Smooth muscle cell of the brain vasculature (primary cell): ENCODE data around the gene SF3A1.

Experiments used
- DNase-seq: peaks from one replicate; pipeline ENCODE4 v3.0.0-alpha.2; 2012; ENCODE audit warnings: low read depth, low spot score

The SF3A1 gene

DNA sequence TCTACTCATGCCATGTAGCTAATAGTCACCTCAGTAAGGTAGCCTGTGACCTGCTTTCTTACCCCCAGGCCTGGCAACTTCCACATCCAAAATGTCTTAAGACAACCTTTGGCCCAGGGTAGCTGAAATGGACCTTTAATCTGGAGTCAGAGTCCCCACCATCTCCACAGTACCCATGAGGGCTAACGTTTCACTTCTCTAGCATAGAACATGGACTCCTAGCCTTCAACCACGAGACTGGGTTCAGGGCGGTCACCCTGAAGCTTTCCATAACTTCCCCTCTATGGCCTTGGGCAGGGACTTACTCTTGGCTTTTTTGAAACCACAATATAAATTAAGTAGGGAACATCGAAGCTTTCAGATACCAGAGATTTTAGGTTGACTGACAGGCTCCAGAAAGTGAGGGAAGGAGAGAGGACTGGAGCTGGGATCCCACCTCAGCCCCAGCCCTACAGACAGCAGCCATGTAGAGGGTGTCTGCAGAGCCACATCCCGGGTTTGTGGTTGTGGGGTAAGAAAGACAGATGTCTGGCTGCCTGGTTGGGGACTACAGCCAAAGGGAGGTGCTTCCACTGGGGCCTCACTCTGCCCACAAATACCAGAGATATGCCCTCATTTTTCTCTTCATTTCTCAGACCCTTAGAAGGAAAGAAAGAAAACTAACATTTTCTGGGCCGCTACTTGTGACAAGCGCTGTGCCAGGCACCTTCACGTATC is 32.5 kb downstream of the SF3A1 start:
- DNase-seq, result no peak

DNA sequence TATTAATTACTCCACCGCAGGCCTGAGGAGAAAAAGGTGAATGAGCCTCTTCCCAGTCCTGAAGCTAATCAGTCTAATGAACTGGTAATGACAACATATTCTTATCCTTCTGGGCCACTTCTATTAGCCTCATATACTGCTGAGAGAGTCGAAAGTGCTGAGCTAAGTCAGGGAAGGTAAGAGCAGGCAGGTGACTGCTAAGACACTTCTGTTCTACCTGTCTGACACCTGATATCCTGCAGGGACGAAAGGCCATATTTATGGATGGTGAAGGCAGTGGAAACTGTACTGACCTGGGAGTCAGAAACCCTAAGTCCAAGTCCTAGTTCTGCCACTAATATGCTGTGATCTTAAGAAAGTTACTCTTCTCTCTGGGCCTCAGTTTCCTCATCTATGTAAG is 33.4 kb downstream of the SF3A1 start:
- no peak for DNase-seq

DNA sequence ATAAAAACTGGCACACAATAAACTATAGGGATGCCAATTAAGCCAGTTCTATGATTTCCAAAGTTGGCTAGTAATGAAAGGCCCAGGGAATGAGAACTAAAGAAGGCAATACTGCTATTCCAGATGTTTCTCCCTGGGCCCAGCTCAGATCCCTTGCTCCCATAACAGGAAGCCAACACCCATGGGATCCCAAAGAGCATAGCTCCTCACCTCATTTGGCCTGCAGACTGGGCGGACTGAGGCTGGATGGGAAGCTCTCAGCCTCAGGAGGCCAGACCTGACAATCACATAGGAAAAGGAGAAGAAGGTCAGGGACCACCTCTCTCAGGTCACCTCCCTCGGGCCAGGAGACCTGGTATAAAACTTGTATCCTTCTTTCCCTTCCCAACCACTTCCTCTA is 35.2 kb downstream of the SF3A1 start:
- no peak for DNase-seq

DNA sequence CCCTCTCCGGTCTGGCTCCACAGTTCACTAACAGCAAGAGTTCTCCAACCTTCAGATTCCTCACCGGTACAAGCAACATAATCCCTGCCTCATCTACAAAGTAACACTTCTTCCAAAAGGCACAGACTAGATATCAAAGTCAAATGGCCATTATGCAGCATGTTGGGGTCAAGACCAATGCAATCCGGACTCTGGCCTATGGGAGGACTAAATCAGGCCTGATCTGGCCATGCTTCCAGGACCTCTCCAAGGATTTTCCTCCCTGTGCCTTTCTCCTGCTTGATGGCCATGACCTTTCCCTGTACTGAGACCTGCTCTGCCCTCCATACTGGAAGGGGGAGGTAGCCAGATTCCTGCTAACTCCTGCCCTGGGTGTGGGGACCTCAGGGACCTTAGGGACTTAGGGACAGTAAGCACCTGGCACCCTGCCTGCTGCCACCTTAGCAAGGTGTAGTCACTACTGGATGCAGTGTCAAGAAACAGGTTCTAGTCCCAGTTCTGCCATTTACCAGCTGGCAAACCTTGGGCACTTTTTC is 36.6 kb downstream of the SF3A1 start:
- DNase-seq, result no peak

DNA sequence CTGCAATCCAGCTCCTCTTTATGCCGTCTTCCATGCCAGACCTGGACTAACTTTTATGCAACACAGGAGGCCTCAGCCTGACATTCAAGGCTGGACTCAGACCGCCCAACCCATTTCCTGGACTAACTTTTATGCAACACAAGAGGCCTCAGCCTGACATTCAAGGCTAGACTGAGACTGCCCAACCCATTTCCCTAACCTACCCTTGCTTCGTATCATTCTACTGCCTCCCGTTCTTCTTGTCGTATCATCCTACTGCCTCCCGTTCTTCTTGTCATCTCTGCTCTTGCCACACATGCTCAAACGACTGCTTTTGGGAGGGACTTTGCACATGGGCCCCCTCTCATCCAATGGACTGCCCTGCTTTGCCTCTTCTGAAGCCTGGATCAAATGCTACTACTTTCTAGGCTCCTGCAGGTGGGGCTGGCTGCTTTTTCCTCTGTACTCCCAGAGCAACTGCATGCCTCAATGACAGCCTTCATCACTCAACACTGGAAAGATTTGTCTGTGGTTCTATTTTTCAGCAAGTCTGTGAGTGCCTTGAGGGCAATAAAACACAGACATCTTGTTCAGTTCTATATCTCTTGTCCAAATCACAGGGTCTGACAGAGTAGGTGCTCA is 37.8 kb downstream of the SF3A1 start:
- no peak for DNase-seq

DNA sequence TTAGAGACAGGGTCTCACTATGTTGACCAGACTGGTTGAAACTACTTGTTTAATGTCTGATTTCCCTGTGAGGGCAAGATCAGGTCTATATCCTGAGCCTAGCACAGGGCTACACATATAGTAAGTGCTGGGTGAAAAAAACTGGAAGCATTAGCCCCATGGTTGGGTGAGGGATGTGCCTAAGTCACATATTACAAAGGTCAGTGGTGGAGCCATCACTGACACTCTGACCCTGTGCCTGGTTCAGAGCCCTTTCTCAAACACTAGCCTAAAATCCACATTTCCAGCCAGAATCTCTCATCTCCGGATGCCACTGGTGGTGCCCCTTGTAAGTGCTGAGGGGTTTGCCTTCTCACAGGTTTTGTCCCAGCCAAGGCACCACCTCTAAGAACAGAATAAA is 38.9 kb downstream of the SF3A1 start:
- no peak for DNase-seq

DNA sequence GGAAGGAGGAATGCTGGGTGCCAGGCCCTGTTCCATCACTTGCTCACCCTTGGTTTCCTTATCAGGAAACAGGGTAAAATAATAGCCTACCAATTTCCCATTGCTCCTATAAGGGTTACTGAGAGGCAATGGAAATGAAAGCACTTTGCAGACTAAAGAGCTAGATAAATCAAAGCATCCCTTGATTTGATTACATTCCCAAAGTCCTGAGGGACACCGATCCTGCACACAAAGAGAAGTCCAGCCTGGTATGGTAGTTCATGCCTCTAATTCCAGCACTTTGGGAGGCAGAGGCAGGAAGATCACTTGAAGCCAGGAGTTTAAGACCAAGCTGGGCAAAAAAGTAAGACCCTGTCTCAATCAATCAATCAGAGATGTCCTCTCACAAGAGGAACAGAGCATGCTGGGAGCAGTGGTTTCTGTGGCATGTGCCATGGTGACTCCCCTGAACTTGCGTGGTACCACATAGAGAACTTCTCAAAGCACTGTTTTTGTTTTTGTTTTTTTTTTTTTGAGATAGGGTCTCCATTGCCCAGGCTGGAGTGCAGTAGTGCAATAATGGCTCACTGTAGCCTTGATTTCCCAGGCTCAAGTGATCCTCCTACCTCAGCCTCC is 40.6 kb downstream of the SF3A1 start:
- no peak for DNase-seq

DNA sequence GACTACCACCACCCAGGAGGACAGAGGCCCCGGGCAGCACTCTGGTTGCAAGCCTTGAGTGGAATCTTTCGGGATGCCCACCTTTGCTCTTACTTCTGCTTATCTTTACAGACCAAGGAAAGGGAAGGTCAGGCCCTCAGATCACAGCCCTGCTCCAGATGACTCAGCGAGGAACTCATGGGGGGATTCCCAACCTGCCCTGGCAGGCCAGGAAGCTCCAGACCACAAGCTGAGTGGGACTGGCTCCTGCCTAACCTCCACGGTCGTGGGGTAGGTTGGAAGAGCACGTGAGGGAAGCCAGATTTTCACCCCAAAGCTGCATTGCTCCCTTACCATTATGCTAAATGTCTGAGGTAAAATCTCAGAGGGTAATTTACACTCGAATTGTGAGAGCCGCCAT is 41.8 kb downstream of the SF3A1 start:
- no peak for DNase-seq

DNA sequence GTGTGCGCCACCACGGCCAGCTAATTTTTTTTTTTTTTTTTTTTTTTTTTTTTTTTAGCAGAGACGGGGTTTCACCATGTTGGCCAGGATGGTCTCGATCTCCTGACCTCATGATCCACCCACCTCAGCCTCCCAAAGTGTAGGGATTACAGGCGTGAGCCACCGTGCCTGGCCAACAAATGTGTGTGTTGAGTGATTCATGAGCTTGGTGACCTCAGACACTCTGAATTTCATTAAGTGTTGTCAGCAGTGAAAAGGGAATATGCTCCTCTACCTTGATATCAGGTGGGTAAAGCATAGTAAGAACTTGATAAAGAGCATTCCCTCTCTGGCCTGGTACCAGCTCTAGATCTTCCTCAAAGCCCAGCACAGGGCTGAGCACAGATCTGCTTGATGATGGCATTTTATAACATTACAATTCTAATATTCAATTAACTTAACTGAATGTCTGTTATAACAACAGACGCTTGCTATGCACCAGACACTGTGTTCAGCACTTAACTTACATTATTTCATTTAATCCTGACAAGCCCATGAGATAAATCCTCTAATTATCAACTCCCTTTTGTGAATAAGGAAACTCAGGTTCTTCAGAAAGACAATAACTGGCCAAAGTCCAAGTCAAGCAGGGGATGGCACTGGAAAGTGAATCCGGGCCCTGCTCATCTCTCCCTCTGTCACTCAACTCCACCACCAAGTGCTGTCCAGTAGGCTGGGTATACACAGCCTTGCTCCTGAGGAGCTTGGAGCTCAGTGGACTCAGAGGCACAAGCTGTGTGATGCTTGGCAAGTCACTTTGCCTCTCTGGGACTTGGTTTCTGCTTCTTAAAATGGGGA is 42.9 kb downstream of the SF3A1 start:
- no peak for DNase-seq

DNA sequence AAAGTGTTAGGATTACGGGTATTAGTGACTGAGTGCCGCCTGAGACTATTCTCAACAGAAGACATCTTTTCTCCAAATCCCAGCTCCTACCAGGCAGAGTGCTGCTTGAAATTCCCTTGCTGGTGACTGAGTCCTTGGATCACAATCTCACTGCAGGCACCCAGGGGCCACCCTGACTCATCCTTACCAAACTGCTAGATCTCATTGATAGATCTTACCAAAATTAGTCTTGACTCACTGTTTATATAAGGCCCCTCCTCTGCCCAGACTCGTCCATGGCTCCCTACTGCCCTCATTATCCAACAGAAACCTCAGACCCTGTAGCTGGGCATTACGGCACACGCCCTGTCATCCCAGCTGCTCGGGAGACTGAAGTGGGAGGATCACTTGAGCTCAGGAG is 44.6 kb downstream of the SF3A1 start:
- DNase-seq, result no peak

DNA sequence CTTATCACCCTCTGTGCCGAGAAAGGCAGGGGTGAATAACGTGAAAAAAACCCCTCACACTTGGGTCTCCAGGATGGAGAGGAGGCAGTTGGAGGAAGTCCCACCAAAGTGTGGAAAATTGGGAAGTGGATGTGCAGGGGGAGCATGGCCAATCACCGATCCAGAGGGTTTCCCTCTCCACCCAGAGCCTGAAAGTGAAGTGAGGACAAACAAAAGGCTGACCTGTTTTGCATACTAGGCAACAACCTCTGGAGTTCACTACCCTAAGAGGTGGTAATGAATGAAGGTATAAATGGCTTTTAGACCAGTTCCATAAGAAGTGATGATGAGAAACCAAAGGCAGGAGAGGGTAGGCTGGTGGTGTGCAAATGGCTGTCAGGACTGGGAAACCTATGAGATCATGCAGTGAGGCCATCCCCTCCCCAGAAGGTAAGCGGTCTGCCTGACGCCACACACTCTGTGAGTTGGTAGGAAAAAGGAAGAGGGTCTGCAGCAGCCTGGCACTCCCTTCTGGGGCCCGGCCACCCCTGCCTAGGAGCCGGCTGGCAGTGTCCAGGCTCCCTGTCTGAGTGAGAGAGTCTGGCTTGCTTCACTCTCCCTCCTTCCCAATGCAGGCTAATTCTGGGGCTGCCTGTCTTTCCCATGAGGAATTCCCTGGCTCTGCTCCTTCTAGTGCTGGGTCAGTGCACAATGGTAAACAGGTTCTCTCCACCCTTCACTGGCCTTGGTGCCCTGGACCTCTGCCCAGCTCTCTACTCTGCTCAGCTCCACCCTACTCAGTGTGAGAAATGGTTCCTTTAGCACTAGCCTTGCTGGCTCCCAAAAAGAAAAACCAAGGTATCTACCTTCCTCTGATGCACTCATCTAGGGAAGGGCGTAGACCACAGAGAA is 45.6 kb downstream of the SF3A1 start:
- no peak for DNase-seq

DNA sequence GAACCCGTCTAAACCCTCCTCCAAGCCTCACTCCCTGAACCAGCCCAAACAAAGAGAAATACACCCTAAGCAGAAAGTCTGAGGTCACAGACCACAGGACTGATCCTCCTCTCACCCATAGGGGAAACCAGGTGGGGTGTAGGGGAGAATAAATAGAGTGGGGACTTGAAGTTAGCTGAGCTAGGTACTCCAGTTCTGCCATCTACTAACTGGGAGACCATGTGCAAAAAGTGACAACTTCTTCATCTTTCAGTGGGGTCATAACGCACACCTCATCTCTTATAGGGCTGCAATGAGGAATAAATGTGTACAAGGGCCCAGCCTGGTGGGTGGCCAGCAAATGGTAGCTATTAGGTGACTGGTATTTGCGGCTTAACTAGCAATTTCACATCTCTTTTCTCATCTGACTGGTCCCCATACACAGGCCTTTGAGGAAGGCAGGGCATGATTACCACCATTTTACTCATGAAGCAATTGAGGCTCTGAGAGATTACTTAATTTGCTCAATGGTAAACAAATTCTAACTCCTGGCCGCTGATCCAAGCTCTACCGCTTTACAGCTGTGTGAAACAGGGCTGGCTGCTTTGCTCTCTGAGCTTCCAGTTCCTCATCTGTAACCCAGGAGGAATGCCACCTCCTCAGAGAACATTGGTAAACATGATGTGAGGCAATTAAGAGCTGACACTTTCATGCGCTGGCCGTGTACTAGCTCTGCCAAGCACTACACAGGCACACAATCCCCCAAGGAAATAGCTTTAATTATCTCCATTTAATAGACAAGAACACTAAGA is 46.5 kb downstream of the SF3A1 start:
- DNase-seq, result no peak

DNA sequence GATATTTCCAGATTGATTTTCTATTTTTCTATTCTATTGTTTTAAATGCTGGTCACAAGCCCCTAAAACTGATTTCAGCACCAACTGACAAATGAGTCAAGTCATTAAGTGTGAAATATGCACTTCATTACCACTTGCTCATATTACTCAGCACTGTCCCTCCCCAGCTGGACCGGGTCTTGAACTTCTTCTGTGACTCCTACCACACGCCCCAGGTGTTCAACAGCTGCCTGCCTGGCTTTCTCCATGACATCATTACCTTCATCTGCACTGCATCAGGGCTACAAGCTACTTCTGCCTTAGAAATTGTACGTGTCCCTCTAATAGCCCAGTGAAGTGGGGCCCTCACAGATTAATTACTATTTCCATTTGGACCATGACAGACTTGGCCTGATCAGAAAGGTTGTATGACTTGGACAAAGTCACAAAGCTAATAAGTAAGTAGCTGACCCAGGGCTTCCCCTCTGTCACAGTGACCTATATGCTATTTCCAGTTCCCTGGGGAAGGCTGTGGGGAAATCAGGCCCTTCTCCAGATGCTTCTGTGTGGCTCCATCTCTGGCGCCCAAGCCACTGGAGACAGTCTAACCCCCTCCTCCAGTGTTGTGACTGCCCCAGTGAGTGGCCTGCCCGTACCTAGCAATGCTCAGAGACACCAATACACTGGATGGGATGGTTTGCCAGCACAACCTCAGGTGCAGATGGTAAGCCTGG is 48.0 kb downstream of the SF3A1 start:
- no peak for DNase-seq

DNA sequence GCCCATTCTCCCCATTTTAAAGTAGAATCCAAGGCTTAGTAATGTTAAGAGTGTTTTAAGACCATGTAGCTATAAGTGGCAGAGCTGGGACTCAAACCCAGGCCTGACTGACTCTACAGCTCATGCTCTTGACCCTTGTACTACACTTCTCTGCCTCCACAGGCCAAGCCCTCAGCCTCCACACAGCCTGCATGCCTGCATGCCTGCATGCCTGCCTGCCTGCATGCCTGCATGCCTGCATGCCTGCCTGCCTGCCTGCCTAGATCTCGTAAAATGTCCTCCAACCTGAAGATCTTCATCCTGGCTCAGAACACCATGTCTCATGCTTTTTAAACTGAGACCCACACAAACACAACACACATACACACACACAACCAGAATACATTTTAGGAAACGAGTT is 48.6 kb downstream of the SF3A1 start:
- DNase-seq, result no peak

DNA sequence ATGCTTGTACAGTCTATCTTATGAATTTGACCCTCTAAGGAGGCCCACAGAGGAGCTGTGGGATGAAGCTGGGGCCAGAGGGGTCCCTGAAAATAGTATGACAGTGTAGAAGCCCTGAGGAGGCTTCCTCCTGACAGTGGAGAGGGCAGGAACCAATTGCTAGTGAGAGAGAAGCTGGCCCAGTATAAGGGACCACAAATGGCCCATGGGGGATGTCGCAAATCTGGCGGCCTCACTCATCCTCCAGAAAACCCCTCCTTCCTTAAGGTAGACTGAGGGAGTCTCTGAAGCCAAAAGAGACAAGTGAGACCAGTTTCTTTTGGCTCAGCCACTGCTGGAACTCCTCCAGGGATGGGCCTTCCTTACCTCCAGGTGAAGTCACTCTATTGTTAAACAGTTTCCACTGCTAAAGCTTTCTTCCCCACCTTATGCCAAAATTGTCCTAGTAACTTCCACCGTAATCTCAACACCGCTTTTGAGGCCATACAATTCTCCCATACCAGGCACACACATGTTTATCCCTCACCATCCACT is 49.6 kb downstream of the SF3A1 start:
- DNase-seq, result no peak

DNA sequence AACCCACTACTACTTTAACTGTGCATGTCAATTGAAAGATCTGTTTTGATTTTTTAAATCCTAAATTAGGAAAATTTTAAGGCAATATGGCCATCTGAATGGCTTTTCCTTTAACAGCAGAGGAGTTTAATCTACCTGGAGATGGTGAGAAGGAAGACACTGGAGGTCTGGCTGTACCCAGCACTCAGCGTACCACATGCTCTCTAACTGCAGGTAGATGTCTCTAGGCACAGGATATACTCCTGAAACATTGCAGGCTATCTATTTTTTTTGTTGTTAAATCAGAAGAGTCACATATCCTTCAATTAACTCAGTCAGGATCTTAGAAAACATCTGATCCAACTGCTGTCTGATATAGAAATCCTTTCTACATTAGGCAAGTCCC is 50.1 kb downstream of the SF3A1 start:
- no peak for DNase-seq

DNA sequence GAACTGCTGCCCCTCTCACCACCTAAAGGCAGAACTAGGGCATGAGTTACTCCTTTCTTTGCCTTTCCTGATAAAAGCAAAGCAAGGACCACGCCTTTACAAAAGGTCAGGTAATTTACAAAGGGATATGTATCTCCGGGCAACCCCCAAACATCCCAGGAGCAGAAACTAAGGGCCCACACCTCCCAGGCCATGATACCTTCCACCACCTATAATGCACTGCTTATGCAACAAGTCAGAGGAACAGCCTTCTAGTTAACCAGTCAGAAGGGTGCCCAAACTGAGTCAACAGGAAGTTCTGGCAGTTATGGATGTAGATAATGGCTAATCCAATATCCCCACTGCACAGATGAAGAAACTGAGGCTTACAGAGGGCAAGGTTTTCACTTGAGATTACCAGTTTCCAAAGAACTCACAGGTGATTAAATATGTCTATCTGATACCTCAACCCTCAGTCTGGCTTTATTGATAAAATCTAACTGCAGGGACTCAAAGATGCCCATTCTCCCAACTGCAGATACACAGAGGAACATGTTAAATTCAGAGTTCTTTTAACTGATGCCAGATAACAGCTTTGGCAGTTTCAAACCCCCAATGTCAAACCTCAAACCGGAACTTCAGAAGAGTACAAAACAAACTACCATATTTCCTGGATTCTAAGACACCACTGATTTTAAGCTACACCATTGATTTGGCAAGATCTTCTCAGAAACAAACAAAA is 50.6 kb downstream of the SF3A1 start:
- no peak for DNase-seq

DNA sequence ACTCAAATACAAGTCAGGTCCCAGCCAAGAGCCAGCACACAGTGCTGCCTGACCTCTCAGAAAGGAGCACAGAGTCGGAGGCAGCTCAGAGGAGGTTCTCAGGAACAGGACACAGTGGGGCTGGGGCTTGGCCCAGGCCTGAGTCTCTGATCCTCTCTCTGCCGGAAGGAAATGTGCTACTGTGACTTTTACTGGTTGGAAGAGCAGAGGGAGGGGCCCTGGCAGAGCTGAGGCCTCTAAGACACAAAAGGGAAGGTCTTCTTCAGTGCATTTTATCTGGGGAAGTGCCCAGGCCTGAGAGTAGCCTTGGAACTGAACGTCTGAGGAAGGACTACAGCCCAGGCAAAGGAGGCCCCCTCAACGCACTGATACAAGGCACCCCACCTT is 51.2 kb downstream of the SF3A1 start:
- DNase-seq, result no peak
